HG02588 (cell line): ENCODE data around the gene XKR8.
"Not testable (repeated sequence)": the region's sequence is repeated elsewhere in the genome, so short reads cannot be mapped to it uniquely, and the experiment has no call there.

Experiments
- ATAC-seq: cut with Tn5 transposase; IDR thresholded peaks from one replicate; pipeline ENCODE4 v1.9.1; 2021; ENCODE audit warnings: mild to moderate bottlenecking, moderate library complexity; ENCODE audit not compliant: unreplicated experiment

The XKR8 gene

DNA sequence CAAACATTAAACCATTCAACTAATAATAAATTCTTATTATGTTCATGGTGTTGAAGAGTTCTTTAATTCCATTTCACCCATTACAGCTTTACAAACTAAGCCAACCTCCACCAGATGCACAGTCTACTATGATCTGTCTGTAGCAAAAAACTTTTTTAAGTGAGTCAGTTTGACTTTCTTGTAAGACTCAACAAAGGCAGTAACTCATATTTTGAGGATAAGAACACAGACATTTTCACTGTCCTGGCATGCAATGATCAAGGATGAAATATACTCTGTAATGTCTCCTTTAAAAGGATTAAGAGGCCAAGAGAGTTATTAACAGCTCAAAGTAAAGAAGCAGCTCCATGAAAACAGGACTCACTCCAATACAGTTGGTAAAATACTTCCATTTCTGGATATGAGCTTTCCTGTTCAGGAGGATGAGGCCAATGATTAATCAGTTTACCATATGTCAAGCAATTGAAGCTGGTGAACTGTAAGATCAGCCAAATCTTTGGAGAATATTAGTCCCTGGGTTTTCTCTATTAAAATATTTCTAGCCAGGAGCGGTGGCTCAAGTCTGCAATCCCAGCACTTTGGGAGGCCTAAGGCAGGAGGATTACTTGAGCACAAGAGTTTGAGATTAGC is 20.6 kb downstream of the XKR8 start:
- ATAC-seq: no peak

DNA sequence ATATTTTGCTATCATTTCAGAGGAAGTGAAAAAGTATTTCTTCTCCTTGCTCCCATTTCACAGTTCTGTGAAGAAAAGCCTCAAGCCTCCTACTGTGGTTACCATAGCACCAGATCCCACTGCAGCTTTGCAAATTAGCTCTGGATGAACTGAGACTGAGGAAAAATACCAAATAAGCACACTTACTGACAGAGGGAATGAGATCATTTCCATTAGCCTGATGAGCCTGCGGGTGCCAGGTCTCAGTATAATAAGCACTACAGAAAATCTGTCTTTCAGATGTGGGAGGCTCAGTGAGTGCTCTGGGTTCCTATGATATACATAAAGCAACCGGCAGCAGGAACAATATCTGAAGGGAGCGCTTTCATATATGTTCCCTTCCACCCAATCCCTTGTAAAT is 21.4 kb downstream of the XKR8 start:
- no peak for ATAC-seq

- ATAC-seq: no peak
These were observed 31.3 kb downstream of the XKR8 start for GRCh38 chr1:27990920-27991537.

DNA sequence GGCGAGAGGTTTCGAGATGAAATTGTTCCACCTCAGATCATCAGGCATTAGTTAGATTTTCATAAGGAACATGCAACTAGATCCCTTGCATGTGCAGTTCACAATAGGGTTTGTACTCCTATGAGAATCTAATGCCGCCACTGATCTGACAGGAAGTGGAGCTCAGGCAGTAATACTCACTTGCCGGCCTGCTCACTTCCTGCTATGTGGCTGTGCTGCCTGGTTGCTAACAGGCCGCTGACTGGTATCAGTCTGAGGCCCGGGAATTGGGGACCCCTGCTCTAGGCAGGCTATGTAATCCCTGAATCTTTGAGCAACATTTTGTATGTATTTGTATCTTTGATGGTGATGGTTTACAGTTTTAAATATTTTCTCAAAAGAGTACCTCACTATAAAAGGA is 32.5 kb downstream of the XKR8 start:
- no peak for ATAC-seq

- ATAC-seq: no peak
These were observed 33.5 kb downstream of the XKR8 start for GRCh38 chr1:27993241-27993640.

DNA sequence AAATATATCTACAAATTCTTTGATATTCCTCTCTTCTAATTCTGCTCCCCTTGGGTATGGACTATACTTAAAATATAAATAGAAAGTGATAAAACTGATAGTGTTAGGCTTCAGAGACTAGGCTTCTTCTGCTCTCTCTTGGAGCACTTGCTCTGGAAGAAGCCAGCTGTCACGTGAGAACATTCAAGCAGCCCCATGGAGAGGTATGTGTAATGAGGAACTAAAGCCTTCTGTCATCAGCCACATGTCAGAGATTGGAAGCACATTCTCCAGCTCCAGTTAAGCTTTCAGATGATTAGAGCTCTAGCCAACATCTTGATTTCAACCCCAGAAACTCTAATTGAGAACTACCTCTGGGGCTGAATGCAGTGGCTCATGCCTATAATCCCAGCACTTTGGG is 34.3 kb downstream of the XKR8 start:
- ATAC-seq: no peak

DNA sequence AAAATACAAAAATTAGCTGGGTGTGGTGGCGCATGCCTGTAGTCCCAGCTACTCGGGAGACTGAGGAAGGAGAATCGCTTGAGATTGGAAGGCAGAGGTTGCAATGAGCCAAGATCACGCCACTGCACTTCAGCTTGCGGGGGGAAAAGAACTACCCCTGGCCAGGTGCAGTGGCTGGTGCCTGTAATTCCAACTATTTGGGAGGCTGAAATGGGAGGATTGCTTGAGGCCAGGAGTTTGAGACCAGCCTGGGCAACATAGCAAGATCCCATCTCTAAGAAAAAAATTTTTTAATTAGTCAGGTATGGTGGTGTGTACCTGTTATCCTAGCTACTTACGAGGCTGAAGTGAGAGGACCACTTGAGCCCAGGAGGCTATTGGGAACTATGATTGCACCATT is 34.8 kb downstream of the XKR8 start:
- ATAC-seq: not testable (repeated sequence)

DNA sequence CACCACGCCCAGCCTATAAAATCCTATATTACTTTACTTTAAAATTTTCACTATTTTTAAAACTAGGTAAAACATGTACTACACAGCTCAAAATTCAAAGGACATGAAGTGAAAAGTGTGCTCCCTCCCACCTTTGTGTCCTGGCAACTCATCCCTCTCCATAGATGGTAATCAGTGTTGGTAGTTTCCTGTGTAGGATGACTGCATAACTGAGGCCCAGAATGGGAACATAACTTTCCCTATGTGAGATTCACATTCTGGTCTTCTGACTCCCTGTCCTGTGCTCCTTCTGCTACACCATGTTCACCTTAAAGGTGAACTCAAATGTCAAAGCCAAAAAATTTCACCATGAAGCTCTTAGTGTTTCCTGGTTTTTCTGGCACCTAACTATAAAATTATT is 39.3 kb downstream of the XKR8 start:
- ATAC-seq: no peak

DNA sequence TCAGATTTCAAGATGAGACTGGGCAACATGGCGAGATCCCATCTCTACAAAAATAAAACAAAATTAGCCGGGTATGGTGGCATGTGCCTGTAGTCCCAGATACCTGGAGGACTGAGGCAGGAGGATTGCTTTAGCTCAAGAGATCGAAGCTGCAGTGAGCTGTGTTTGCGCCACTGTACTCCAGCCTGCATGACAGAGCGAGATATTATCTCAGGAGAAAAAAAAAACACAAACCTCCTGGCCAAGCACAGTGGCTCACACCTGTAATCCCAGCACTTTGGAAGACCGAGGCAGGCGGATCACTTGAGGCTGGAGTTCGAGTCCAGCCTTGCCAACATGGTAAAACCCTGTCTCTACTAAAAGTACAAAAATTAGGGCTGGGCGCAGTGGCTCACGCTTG is 42.8 kb downstream of the XKR8 start:
- ATAC-seq: no peak

- ATAC-seq: not testable (repeated sequence)
These were observed 43.3 kb downstream of the XKR8 start for GRCh38 chr1:28003117-28003516.

DNA sequence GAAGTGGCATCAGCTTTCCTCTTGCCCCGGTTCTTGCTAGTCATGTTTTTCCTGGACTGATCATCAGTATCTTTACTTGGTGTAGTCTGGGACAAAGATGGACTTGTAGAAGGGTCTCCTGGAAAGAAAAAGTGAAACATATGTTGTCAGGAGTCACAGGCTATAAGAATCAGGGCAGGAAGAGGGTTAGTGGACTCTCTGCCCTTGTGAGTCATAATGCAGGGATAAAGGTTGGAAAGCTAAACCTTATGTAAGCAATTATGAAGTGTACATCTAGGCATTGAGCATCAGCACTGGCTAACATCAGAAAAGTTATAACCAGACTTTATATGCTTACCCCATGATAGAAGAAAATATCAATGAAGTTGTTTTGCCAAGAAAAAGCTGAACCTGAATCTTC is 51.2 kb downstream of the XKR8 start:
- ATAC-seq: no peak
